ENCODE measurements around the gene BDNF.
A peak's percentile ranks its signal among the peaks of the same experiment; 100 is the strongest.

DNA sequence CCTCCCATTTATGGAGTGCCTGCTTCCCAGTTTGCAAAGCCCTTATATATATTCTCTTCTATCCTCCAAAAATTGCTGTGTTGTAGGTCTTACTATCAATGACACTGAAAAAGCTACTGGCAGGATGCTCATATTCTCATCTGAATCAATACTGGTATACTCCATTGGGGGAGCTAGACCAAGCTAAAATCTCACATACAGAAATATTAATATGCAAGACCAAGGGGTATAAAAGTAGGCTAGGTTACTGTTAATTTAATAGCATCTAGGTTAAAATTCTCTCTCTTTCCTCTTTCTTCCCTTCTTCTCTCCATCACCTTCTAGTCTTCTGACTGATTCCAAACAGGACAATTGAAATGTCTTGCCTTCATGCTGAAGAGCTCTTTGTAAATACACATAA lies 17.1 kb upstream of the BDNF start:
- TF ChIP-seq, protein P1, sequence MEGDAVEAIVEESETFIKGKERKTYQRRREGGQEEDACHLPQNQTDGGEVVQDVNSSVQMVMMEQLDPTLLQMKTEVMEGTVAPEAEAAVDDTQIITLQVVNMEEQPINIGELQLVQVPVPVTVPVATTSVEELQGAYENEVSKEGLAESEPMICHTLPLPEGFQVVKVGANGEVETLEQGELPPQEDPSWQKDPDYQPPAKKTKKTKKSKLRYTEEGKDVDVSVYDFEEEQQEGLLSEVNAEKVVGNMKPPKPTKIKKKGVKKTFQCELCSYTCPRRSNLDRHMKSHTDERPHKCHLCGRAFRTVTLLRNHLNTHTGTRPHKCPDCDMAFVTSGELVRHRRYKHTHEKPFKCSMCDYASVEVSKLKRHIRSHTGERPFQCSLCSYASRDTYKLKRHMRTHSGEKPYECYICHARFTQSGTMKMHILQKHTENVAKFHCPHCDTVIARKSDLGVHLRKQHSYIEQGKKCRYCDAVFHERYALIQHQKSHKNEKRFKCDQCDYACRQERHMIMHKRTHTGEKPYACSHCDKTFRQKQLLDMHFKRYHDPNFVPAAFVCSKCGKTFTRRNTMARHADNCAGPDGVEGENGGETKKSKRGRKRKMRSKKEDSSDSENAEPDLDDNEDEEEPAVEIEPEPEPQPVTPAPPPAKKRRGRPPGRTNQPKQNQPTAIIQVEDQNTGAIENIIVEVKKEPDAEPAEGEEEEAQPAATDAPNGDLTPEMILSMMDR (conservative IDR thresholded peaks at IDR 0.05; ENCODE audit: low read length) = peak; percentile 43; the same call in 1 of the 2 replicates
- TF ChIP-seq EZH2phosphoT487 (IDR thresholded peaks at IDR 0.05; ENCODE audit: borderline replicate concordance, low read depth, low read length) = no peak

Measured in OCI-LY7 (cell line).